ENCODE results near the gene MAP3K13.

GRCh38 chr3:185530856-185531255 is 167.9 kb downstream of the MAP3K13 start:
- TF ChIP-seq CTCF (conservative IDR thresholded peaks at IDR 0.05 in 1 of 2, IDR thresholded peaks at IDR 0.05 in 1 of 2; ENCODE audit: low read depth in 1 of 2, low read length in 2 of 2) (no peak), EZH2 (IDR thresholded peaks at IDR 0.05; ENCODE audit: low read length, missing control alignments) (no peak)

Measured in fibroblast of lung (primary cell).